Ascending aorta (tissue), 2 donors: Measurements from ENCODE around the gene NPY. TPM values are rescaled to one million over a fixed set of nuclear protein-coding genes. Genes with fewer than 3 reads are reported as not detected.

ENCODE experiments used
- DNase-seq, 2 donors: peaks; one replicate each; pipeline ENCODE4 v3.0.0-alpha.2; 2019; ENCODE audit warnings: low spot score in 2 of 2
- H3K27ac ChIP-seq, 2 donors: fragments of 200-600 bp; sonication (generic); one replicate each; pipeline ENCODE4 v1.5.1; 2016 to 2017; ENCODE audit warnings: mild to moderate bottlenecking in 1 of 2
- H3K27me3 ChIP-seq: fragments of 200-600 bp; sonication (generic); one replicate; pipeline ENCODE4 v1.5.1; 2017
- H3K36me3 ChIP-seq, 2 donors: fragments of 200-600 bp; sonication (generic); one replicate each; pipeline ENCODE4 v1.5.1; 2016
- H3K4me1 ChIP-seq, 2 donors: fragments of 200-600 bp; sonication (generic); one replicate each; pipeline ENCODE4 v1.5.1; 2016 to 2017; ENCODE audit warnings: mild to moderate bottlenecking in 1 of 2
- H3K4me3 ChIP-seq, 2 donors: fragments of 200-600 bp; sonication (generic); one replicate each; pipeline ENCODE4 v1.5.1; 2016 to 2017; ENCODE audit warnings: mild to moderate bottlenecking in 1 of 2
- H3K9me3 ChIP-seq, 2 donors: fragments of 200-600 bp; sonication (generic); one replicate each; pipeline ENCODE4 v1.5.1; 2016
- intact Hi-C: fragments of 100-400 bp; cut with DNase I; formaldehyde crosslinking; loops from one replicate; pipeline ENCODE4 v1.15.1; 2023
- total RNA-seq: library from RNA; depleted of rRNA; stranded (reverse); fragments of >200 nt; gene quantifications from one replicate; pipeline ENCODE4 v1.1.0, GENCODE V29; 2016
- TF ChIP-seq, protein P1 (sequence below), 3 experiments: fragments of 200-600 bp in 2 of 3; fragments of 450-650 bp in 1 of 3; sonication (generic) in 2 of 3; IDR thresholded peaks; one replicate each; pipeline ENCODE4 v1.5.1; 2016 to 2019; ENCODE audit warnings: antibody characterized with exemption in 3 of 3, mild to moderate bottlenecking in 1 of 3, moderate library complexity in 1 of 3

The NPY gene
- total RNA-seq = not detected

GRCh38 chr7:24283897-24284698 lies at the start of gene NPY:
TSS of gene NPY (plus strand) at chr7:24284190. CDS start at chr7:24285241, 1,051 bp downstream.
- Histone ChIP-seq H3K9me3 (no peaks in the 10 kb centered on the region), H3K4me1 (no peaks in the 10 kb centered on the region), H3K27ac (no peak within 1 kb of the TSS), H3K27me3 (no peaks in the 10 kb centered on the region), H3K4me3 (peak within 1 kb of the TSS; percentile 11 to 38), H3K36me3 (no peaks in the 10 kb centered on the region)
- intact Hi-C loops = no loop called here
- TF ChIP-seq, protein P1, sequence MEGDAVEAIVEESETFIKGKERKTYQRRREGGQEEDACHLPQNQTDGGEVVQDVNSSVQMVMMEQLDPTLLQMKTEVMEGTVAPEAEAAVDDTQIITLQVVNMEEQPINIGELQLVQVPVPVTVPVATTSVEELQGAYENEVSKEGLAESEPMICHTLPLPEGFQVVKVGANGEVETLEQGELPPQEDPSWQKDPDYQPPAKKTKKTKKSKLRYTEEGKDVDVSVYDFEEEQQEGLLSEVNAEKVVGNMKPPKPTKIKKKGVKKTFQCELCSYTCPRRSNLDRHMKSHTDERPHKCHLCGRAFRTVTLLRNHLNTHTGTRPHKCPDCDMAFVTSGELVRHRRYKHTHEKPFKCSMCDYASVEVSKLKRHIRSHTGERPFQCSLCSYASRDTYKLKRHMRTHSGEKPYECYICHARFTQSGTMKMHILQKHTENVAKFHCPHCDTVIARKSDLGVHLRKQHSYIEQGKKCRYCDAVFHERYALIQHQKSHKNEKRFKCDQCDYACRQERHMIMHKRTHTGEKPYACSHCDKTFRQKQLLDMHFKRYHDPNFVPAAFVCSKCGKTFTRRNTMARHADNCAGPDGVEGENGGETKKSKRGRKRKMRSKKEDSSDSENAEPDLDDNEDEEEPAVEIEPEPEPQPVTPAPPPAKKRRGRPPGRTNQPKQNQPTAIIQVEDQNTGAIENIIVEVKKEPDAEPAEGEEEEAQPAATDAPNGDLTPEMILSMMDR (IDR thresholded peaks at IDR 0.05) = no peak
- no peak for DNase-seq

DNA sequence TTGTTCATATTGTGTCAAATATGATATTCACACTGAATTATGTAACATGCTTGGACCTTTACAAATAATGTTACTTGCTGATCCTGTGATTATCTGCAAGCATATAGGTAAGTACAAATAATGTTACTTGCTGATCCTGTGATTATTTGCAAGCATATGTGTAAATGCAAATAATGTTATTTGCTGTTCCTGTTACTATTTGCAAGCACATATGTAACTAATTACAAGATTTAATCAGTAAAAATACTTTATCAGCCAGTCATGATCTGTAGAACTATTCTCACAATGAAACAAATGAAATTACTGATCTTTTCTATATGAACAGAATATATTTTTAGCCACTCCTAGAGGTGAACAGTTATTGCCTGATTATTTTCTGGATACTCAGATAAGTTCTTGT lies 44.7 kb upstream of the NPY start:
- Histone ChIP-seq H3K36me3 (no peaks in the 10 kb centered on the region), H3K27ac (no peak overlapping the region), H3K9me3 (no peaks in the 10 kb centered on the region), H3K4me1 (no peaks in the 10 kb centered on the region), H3K4me3 (no peak overlapping the region), H3K27me3 (no peaks in the 10 kb centered on the region)
- intact Hi-C loops = no loop called here
- TF ChIP-seq, protein P1 (IDR thresholded peaks at IDR 0.05) = no peak
- no peak for DNase-seq

GRCh38 chr7:24241206-24241605 lies 42.8 kb upstream of the NPY start:
- intact Hi-C loops = no loop called here
- DNase-seq = no peak
- Histone ChIP-seq H3K36me3 (no peaks in the 10 kb centered on the region), H3K4me1 (no peaks in the 10 kb centered on the region), H3K27ac (no peak overlapping the region), H3K27me3 (no peaks in the 10 kb centered on the region), H3K9me3 (no peaks in the 10 kb centered on the region), H3K4me3 (no peak overlapping the region)
- TF ChIP-seq, protein P1 (IDR thresholded peaks at IDR 0.05) = no peak

- Histone ChIP-seq H3K36me3 (no peaks in the 10 kb centered on the region), H3K27ac (no peak overlapping the region), H3K4me3 (no peak overlapping the region), H3K27me3 (no peaks in the 10 kb centered on the region), H3K4me1 (no peaks in the 10 kb centered on the region), H3K9me3 (no peaks in the 10 kb centered on the region)
- intact Hi-C loops = no loop called here
- TF ChIP-seq, protein P1 (IDR thresholded peaks at IDR 0.05) = no peak
- DNase-seq = no peak
Measured at GRCh38 chr7:24244554-24244953, 39.4 kb upstream of the NPY start.

DNA sequence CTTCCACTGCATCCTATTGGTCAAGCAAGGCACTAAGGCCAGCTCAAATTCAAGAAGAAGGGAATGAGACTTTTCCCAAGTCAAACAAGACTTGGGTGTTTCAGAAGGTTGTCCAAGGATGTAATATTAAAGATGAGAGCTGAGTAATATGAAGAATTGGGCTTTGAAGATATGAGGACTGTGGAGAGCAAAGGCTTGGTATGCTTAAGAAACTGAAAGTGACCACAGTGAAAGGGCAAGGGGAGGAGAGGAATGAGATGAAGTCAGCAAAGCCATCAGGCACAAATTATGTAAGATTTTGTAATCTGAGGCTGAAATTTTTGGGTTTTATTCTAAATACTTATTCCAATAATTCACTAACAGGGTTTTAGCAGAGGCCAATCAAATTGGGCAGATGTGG lies 38.6 kb upstream of the NPY start:
- DNase-seq = no peak
- TF ChIP-seq, protein P1 (IDR thresholded peaks at IDR 0.05) = no peak
- H3K36me3 ChIP-seq = no peaks in the 10 kb centered on the region
- intact Hi-C loops = no loop called here
- no peaks in the 10 kb centered on the region for H3K4me1 ChIP-seq
- H3K9me3 ChIP-seq = peaks cover 0 to under 1% of the 10 kb centered on the region in 2 donors
- no peaks in the 10 kb centered on the region for H3K27me3 ChIP-seq
- no peak overlapping the region for H3K4me3 ChIP-seq
- no peak overlapping the region for H3K27ac ChIP-seq
